OCI-LY3 (cell line): ENCODE results near the gene MBOAT7.

ENCODE experiments used
- H2AFZ ChIP-seq: fragments of 200-600, 300-600 bp; shearing (Covaris generic); 2 replicates; pipeline ENCODE4 v1.6.0; 2014; ENCODE audit warnings: antibody characterized with exemption, low read depth, low read length
- H3K27ac ChIP-seq: fragments of 200-600, 300-600 bp; sonication (generic); 2 replicates; pipeline ENCODE4 v1.5.1; 2014; ENCODE audit warnings: mild to moderate bottlenecking, low read length, moderate library complexity, mixed read lengths
- H3K27me3 ChIP-seq: fragments of 200-600, 300-600 bp; sonication (generic); 2 replicates; pipeline ENCODE4 v1.6.1; 2014; ENCODE audit warnings: low read depth, low read length, mixed read lengths
- H3K36me3 ChIP-seq: fragments of 200-600, 300-600 bp; sonication (generic); replicated peaks from 2 replicates; pipeline ENCODE3; 2014; ENCODE audit warnings: low read depth, low read length, mixed read lengths
- H3K4me1 ChIP-seq: fragments of 300-600, 200-600 bp; sonication (generic); 2 replicates; pipeline ENCODE4 v1.6.1; 2014; ENCODE audit warnings: low read length, mixed read lengths
- H3K4me2 ChIP-seq: fragments of 200-600, 300-600 bp; sonication (generic); 2 replicates; pipeline ENCODE4 v1.6.1; 2014; ENCODE audit warnings: low read length, mixed read lengths
- H3K4me3 ChIP-seq: fragments of 300-600, 200-600 bp; sonication (generic); 2 replicates; pipeline ENCODE4 v1.5.1; 2014; ENCODE audit warnings: antibody characterized with exemption, mild to moderate bottlenecking, low read length, moderate library complexity
- H3K79me2 ChIP-seq: fragments of 300-600, 200-600 bp; shearing (Covaris generic); 2 replicates; pipeline ENCODE4 v1.6.1; 2014; ENCODE audit warnings: mild to moderate bottlenecking, low read length, mixed read lengths
- H3K9ac ChIP-seq: fragments of 300-600, 200-600 bp; shearing (Covaris generic); 2 replicates; pipeline ENCODE4 v1.6.0; 2014; ENCODE audit warnings: mild to moderate bottlenecking, low read length, moderate library complexity
- H3K9me3 ChIP-seq: fragments of 200-600, 300-600 bp; shearing (Covaris generic); 2 replicates; pipeline ENCODE4 v1.6.1; 2014; ENCODE audit warnings: low read length, mixed read lengths; ENCODE audit not compliant: insufficient read depth
- H4K20me1 ChIP-seq: fragments of 200-600, 300-600 bp; sonication (generic); 2 replicates; pipeline ENCODE4 v1.6.1; 2016; ENCODE audit warnings: low read length, mixed read lengths; ENCODE audit not compliant: insufficient read depth
- CTCF ChIP-seq: fragments of 200-600, 300-600 bp; sonication (generic); IDR thresholded peaks from 2 replicates; pipeline ENCODE4 v1.5.1; 2014; ENCODE audit warnings: antibody characterized with exemption, low read length, low read depth
- EZH2phosphoT487 ChIP-seq: fragments of 200-600 bp; shearing (Covaris generic); IDR thresholded peaks from 2 replicates; pipeline ENCODE4 v1.6.1; 2018; ENCODE audit warnings: antibody characterized with exemption, mixed run types, low read depth

The MBOAT7 gene

GRCh38 chr19:54137699-54138488, 51.5 kb downstream of the MBOAT7 start, which contains the start of gene CNOT3:
Gene CNOT3 (plus strand): TSS chr19:54137762. CDS start chr19:54142979, 5,217 bp downstream.
- Histone ChIP-seq H3K36me3 (peaks cover 27% of the 10 kb centered on the region), H2AFZ (peak within 1 kb of the TSS; percentile 80), H3K9ac (peak within 1 kb of the TSS; percentile 97), H3K79me2 (peaks cover 53% of the 10 kb centered on the region), H3K4me1 (peaks cover 21% of the 10 kb centered on the region), H3K9me3 (no peaks in the 10 kb centered on the region), H3K4me3 (peak within 1 kb of the TSS; percentile 94), H4K20me1 (peaks cover 42% of the 10 kb centered on the region), H3K27ac (peak within 1 kb of the TSS; percentile 68), H3K4me2 (peak within 1 kb of the TSS; percentile 87), H3K27me3 (no peaks in the 10 kb centered on the region)
- TF ChIP-seq CTCF (no peak), EZH2phosphoT487 (no peak)

GRCh38 chr19:54136864-54137698, 52.3 kb downstream of the MBOAT7 start:
- peak overlapping the region; percentile 87 for H3K4me2 ChIP-seq
- peaks cover 21% of the 10 kb centered on the region for H3K36me3 ChIP-seq
- H3K79me2 ChIP-seq = peaks cover 45% of the 10 kb centered on the region
- H4K20me1 ChIP-seq = peaks cover 37% of the 10 kb centered on the region
- TF ChIP-seq CTCF (no peak), EZH2phosphoT487 (no peak)
- peak overlapping the region; percentile 94 for H3K4me3 ChIP-seq
- H3K27me3 ChIP-seq = no peaks in the 10 kb centered on the region
- H3K4me1 ChIP-seq = peaks cover 21% of the 10 kb centered on the region
- no peaks in the 10 kb centered on the region for H3K9me3 ChIP-seq
- H2AFZ ChIP-seq = peak overlapping the region; percentile 80
- H3K27ac ChIP-seq = no peak overlapping the region
- peak overlapping the region; percentile 66 for H3K9ac ChIP-seq

GRCh38 chr19:54136086-54136863, 53.1 kb downstream of the MBOAT7 start:
- no peaks in the 10 kb centered on the region for H3K27me3 ChIP-seq
- peak overlapping the region; percentile 83 for H3K4me3 ChIP-seq
- H3K9me3 ChIP-seq = no peaks in the 10 kb centered on the region
- TF ChIP-seq CTCF (no peak), EZH2phosphoT487 (no peak)
- peaks cover 21% of the 10 kb centered on the region for H3K4me1 ChIP-seq
- H4K20me1 ChIP-seq = peaks cover 29% of the 10 kb centered on the region
- peaks cover 20% of the 10 kb centered on the region for H3K36me3 ChIP-seq
- H3K4me2 ChIP-seq = peak overlapping the region; percentile 87
- H2AFZ ChIP-seq = peak overlapping the region; percentile 80
- H3K79me2 ChIP-seq = peaks cover 37% of the 10 kb centered on the region
- H3K27ac ChIP-seq = no peak overlapping the region
- peak overlapping the region; percentile 66 for H3K9ac ChIP-seq
